Astrocyte (in vitro differentiated cells and primary cell): ENCODE measurements around the gene ZNF414. TPM values are rescaled to one million over a fixed set of nuclear protein-coding genes. Genes with fewer than 3 reads are reported as not detected.
"Not testable (repeated sequence)": the region's sequence is repeated elsewhere in the genome, so short reads cannot be mapped to it uniquely, and the experiment has no call there.

Experiments
- DNase-seq: peaks from one replicate; pipeline ENCODE4 v3.0.0-alpha.2; 2010; ENCODE audit warnings: low read depth
- FAIRE-seq: peaks from 2 replicates; lab custom pipeline; 2011; peaks lifted over from hg19 to GRCh38; lab: Jason Lieb, UNC
- H2AFZ ChIP-seq: 2 replicates; pipeline ENCODE4 v1.6.0; 2012; ENCODE audit warnings: low read depth, low read length, inconsistent platforms
- H3K27ac ChIP-seq: 2 replicates; pipeline ENCODE4 v1.5.1; 2011; ENCODE audit warnings: low read depth, low read length, inconsistent platforms
- H3K27me3 ChIP-seq: 2 replicates; pipeline ENCODE4 v1.6.0; 2011; ENCODE audit warnings: low read length, inconsistent platforms; ENCODE audit not compliant: insufficient read depth
- H3K36me3 ChIP-seq: 2 replicates; pipeline ENCODE4 v1.5.1; 2011; ENCODE audit warnings: low read length, inconsistent platforms; ENCODE audit not compliant: insufficient read depth
- H3K4me1 ChIP-seq: 2 replicates; pipeline ENCODE4 v1.5.1; 2011; ENCODE audit warnings: low read length, inconsistent platforms; ENCODE audit not compliant: insufficient read depth
- H3K4me2 ChIP-seq: 2 replicates; pipeline ENCODE4 v1.6.0; 2012; ENCODE audit warnings: low read length, inconsistent platforms
- H3K4me3 ChIP-seq: 2 replicates; pipeline ENCODE4 v1.5.1; 2011; ENCODE audit warnings: low read depth, mild to moderate bottlenecking, low read length, inconsistent platforms; ENCODE audit not compliant: insufficient read depth
- H3K79me2 ChIP-seq: 2 replicates; pipeline ENCODE4 v1.6.0; 2012; ENCODE audit warnings: mild to moderate bottlenecking, low read length, inconsistent platforms; ENCODE audit not compliant: insufficient read depth
- H3K9ac ChIP-seq: 2 replicates; pipeline ENCODE4 v1.6.0; 2012; ENCODE audit warnings: mild to moderate bottlenecking, low read length, inconsistent platforms
- H3K9me3 ChIP-seq: 2 replicates; pipeline ENCODE4 v1.5.1; 2012; ENCODE audit warnings: low read depth, mild to moderate bottlenecking, low read length, inconsistent platforms; ENCODE audit not compliant: insufficient read depth
- H4K20me1 ChIP-seq: 2 replicates; pipeline ENCODE4 v1.6.0; 2012; ENCODE audit warnings: low read length, inconsistent platforms; ENCODE audit not compliant: insufficient read depth
- H3K27ac Mint-ChIP-seq: one replicate; pipeline ENCODE4 v1.8.0; 2021; ENCODE audit warnings: mild to moderate bottlenecking, mixed read lengths; ENCODE audit not compliant: unreplicated experiment
- H3K27me3 Mint-ChIP-seq: one replicate; pipeline ENCODE4 v1.8.0; 2021; ENCODE audit warnings: low read depth, mixed read lengths; ENCODE audit not compliant: unreplicated experiment
- H3K36me3 Mint-ChIP-seq: one replicate; pipeline ENCODE4 v1.8.0; 2021; ENCODE audit warnings: low read depth, mixed read lengths; ENCODE audit not compliant: unreplicated experiment
- H3K4me1 Mint-ChIP-seq: one replicate; pipeline ENCODE4 v1.8.0; 2021; ENCODE audit warnings: low read depth, mixed read lengths; ENCODE audit not compliant: unreplicated experiment
- H3K4me3 Mint-ChIP-seq: one replicate; pipeline ENCODE4 v1.8.0; 2021; ENCODE audit warnings: mild to moderate bottlenecking, moderate library complexity, mixed read lengths; ENCODE audit not compliant: unreplicated experiment
- H3K9me3 Mint-ChIP-seq: one replicate; pipeline ENCODE4 v1.8.0; 2021; ENCODE audit warnings: mild to moderate bottlenecking, mixed read lengths; ENCODE audit not compliant: unreplicated experiment
- CTCF ChIP-seq: IDR thresholded peaks from 2 replicates; pipeline ENCODE4 v1.5.1; 2011; ENCODE audit warnings: low read depth, mild to moderate bottlenecking, inconsistent platforms, low read length, moderate library complexity; ENCODE audit not compliant: insufficient read depth
- EZH2 ChIP-seq: IDR thresholded peaks from 2 replicates; pipeline ENCODE4 v1.6.1; 2012; ENCODE audit warnings: mild to moderate bottlenecking, low read length, inconsistent platforms; ENCODE audit not compliant: insufficient read depth
- total RNA-seq: library from RNA; stranded (reverse); gene quantifications from 2 replicates; pipeline ENCODE4 v1.2.1, GENCODE V29; 2021

The ZNF414 gene
- total RNA-seq, 1 donor from 2014 or later: 17.2 TPM

GRCh38 chr19:8558325-8558724 lies 44.4 kb upstream of the ZNF414 start:
- no peak overlapping the region for H3K4me3 Mint-ChIP-seq

GRCh38 chr19:8557642-8558238 lies 43.8 kb upstream of the ZNF414 start:
- H3K9ac ChIP-seq: no peak overlapping the region
- H2AFZ ChIP-seq: no peak overlapping the region
- Mint-ChIP-seq H3K27ac (no peak overlapping the region), H3K4me3 (no peak overlapping the region), H3K36me3 (peaks cover 6% of the 10 kb centered on the region), H3K27me3 (peaks cover 6% of the 10 kb centered on the region), H3K9me3 (no peaks in the 10 kb centered on the region), H3K4me1 (no peaks in the 10 kb centered on the region)
- H3K36me3 ChIP-seq: no peaks in the 10 kb centered on the region
- no peaks in the 10 kb centered on the region for H3K9me3 ChIP-seq
- no peaks in the 10 kb centered on the region for H4K20me1 ChIP-seq
- H3K4me2 ChIP-seq: no peak overlapping the region
- H3K27ac ChIP-seq: no peak overlapping the region
- TF ChIP-seq CTCF (no peak), EZH2 (no peak)
- H3K79me2 ChIP-seq: no peaks in the 10 kb centered on the region
- H3K27me3 ChIP-seq: no peaks in the 10 kb centered on the region
- H3K4me3 ChIP-seq: no peak overlapping the region
- FAIRE-seq (no peak), DNase-seq (no peak)
- H3K4me1 ChIP-seq: no peaks in the 10 kb centered on the region

More at GRCh38 chr19:8558325-8558724, 44.4 kb upstream of the ZNF414 start:
- Histone ChIP-seq H4K20me1 (no peaks in the 10 kb centered on the region), H3K9ac (no peak overlapping the region), H2AFZ (no peak overlapping the region), H3K4me1 (no peaks in the 10 kb centered on the region), H3K9me3 (no peaks in the 10 kb centered on the region), H3K27me3 (no peaks in the 10 kb centered on the region), H3K36me3 (no peaks in the 10 kb centered on the region), H3K4me3 (no peak overlapping the region), H3K27ac (no peak overlapping the region), H3K4me2 (no peak overlapping the region), H3K79me2 (no peaks in the 10 kb centered on the region)
- FAIRE-seq (no peak), DNase-seq (no peak)
- H3K36me3 Mint-ChIP-seq: peaks cover 3% of the 10 kb centered on the region
- no peaks in the 10 kb centered on the region for H3K4me1 Mint-ChIP-seq
- H3K27ac Mint-ChIP-seq: no peak overlapping the region
- no peak for TF ChIP-seq CTCF
- no peak for TF ChIP-seq EZH2
- peaks cover 4% of the 10 kb centered on the region for H3K27me3 Mint-ChIP-seq
- no peaks in the 10 kb centered on the region for H3K9me3 Mint-ChIP-seq

- H3K4me3 ChIP-seq, H3K79me2 ChIP-seq, H3K27me3 ChIP-seq, H3K4me3 Mint-ChIP-seq, H3K27ac ChIP-seq, H3K4me2 ChIP-seq, H3K27ac Mint-ChIP-seq, DNase-seq, H4K20me1 ChIP-seq, H3K9me3 Mint-ChIP-seq, H2AFZ ChIP-seq, H3K4me1 ChIP-seq, H3K9me3 ChIP-seq, H3K9ac ChIP-seq, FAIRE-seq, H3K27me3 Mint-ChIP-seq, H3K36me3 ChIP-seq, H3K4me1 Mint-ChIP-seq: not testable (repeated sequence)
- peaks cover 15% of the 10 kb centered on the region for H3K36me3 Mint-ChIP-seq
Measured at GRCh38 chr19:8553729-8554128, 39.8 kb upstream of the ZNF414 start.
